ENCODE results near the gene LHFPL4. TPM values are rescaled to one million over a fixed set of nuclear protein-coding genes. Genes with fewer than 3 reads are reported as not detected.

Gene LHFPL4
- total and polyA plus RNA-seq, 8 donors, result 0.35 to 3.9 (median 1.1) TPM

GRCh38 chr3:9514306-9514705 lies 39.3 kb downstream of the LHFPL4 start:
- WGBS, 2 donors, result 37 to 49% methylated on average over 4 of the region's 4 CpGs
- Histone ChIP-seq H3K4me3 (no peak overlapping the region), H3K27ac (no peak overlapping the region), H3K36me3 (no peaks in the 10 kb centered on the region), H3K9me3 (no peaks in the 10 kb centered on the region), H3K27me3 (peaks cover 0 to 11% (median 0%) of the 10 kb centered on the region in 4 donors), H3K4me1 (no peaks in the 10 kb centered on the region)
- no peak for ATAC-seq
- no peak for DNase-seq
- intact Hi-C loops (cut with DNase I), result no loop called here
- TF ChIP-seq, protein P1, sequence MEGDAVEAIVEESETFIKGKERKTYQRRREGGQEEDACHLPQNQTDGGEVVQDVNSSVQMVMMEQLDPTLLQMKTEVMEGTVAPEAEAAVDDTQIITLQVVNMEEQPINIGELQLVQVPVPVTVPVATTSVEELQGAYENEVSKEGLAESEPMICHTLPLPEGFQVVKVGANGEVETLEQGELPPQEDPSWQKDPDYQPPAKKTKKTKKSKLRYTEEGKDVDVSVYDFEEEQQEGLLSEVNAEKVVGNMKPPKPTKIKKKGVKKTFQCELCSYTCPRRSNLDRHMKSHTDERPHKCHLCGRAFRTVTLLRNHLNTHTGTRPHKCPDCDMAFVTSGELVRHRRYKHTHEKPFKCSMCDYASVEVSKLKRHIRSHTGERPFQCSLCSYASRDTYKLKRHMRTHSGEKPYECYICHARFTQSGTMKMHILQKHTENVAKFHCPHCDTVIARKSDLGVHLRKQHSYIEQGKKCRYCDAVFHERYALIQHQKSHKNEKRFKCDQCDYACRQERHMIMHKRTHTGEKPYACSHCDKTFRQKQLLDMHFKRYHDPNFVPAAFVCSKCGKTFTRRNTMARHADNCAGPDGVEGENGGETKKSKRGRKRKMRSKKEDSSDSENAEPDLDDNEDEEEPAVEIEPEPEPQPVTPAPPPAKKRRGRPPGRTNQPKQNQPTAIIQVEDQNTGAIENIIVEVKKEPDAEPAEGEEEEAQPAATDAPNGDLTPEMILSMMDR (IDR thresholded peaks at IDR 0.05), result no peak
- no peak for FAIRE-seq

DNA sequence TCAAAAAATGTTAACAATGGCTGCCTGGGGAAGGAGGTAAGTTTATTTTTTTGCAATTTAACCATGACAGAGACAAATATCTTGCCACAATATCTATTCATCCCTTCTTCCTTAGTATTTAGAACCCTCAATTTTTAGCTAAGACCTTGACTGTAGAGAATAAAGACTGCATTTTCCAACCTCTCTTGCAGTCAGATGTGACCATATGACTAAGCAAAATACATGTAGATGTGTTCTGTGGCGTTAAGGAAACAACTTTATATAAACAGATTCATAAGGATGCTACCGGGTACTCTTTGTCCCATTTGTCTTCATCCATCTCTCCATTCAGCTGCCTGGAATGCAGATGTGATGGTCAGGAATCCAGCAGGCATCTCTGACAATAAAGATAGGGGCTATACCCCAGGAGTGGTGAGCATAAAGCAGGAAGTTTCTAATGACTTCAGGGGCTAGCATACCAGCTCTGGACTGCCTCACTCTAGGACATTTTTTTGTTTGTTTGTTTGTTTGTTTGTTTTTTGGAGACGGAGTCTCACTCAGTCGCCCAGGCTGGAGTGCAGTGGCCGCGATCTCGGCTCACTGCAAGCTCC lies 41.1 kb downstream of the LHFPL4 start:
- DNase-seq (no peak), FAIRE-seq (no peak)

GRCh38 chr3:9508781-9509180 lies 44.8 kb downstream of the LHFPL4 start:
- peaks cover 0 to 13% (median 0%) of the 10 kb centered on the region in 4 donors for H3K27me3 ChIP-seq
- DNase-seq, result no peak
- no peaks in the 10 kb centered on the region for H3K36me3 ChIP-seq
- ATAC-seq, result no peak
- TF ChIP-seq, protein P1 (IDR thresholded peaks at IDR 0.05), result no peak
- intact Hi-C loops (cut with DNase I), result no loop called here
- H3K27ac ChIP-seq, result no peak overlapping the region
- 13 to 19% methylated on average over 16 to 25 of the region's 25 CpGs for WGBS, 2 donors
- no peak overlapping the region for H3K4me3 ChIP-seq
- no peaks in the 10 kb centered on the region for H3K9me3 ChIP-seq
- H3K4me1 ChIP-seq, result no peaks in the 10 kb centered on the region
- FAIRE-seq, result no peak

More for the DNA sequence above, 41.1 kb downstream of the LHFPL4 start:
- no peak for ATAC-seq
- no peaks in the 10 kb centered on the region for H3K4me1 ChIP-seq
- intact Hi-C loops (cut with DNase I), result no loop called here
- no peak overlapping the region for H3K27ac ChIP-seq
- H3K9me3 ChIP-seq, result no peaks in the 10 kb centered on the region
- H3K36me3 ChIP-seq, result no peaks in the 10 kb centered on the region
- TF ChIP-seq, protein P1 (IDR thresholded peaks at IDR 0.05), result no peak
- no peak overlapping the region for H3K4me3 ChIP-seq
- WGBS, 2 donors, result 55 to 60% methylated on average over 7 of the region's 7 CpGs
- peaks cover 0 to 13% (median 0%) of the 10 kb centered on the region in 4 donors for H3K27me3 ChIP-seq

DNA sequence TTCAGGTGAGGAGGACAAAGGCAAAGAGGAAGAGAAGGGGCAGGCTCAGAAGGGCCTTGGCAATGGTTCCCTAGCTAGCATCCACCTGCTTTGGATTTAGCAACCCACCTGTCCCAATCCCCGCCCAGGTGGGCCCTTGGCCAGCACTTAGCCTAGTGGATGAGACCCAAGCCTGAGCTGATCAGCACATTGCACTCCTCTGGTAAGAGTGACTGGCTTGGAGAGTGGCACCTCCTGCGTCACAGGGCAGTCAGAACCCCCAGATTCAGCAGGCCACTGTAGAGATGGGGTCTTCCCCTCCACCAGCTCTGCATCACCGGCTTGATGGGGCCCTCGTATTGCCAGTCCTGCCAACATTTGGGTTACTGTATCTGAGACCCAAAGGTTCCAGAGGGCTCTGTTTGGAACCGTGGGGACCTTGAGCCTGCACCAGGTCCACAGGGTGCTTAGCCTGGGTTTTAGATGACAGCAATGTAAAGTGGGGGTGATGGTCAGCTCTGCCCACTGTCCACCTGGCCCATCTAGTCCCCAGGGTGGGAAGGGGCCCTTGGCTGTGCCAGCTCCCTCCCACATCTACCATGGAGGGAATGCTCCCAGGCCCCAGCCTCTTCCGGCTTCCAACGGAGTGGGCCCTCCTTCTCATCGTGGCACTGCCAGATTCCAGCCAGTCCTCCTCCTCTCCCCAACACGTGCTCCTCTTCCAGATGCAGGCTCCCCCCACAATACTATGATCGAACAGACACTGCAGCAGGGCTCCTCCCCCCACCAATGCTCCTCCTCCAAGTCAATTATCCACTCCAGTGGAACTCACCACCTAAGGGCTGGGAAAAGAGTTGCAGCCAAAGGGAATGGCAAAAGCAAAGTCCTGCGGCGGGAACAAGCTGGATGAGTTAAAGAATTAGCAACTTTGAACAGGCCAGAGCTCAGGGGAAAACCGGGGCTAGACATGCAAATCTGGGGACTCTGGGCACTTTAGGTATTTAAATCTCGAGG lies 45.7 kb downstream of the LHFPL4 start:
- H3K4me1 ChIP-seq, result no peaks in the 10 kb centered on the region
- H3K36me3 ChIP-seq, result no peaks in the 10 kb centered on the region
- FAIRE-seq (no peak), DNase-seq (no peak), ATAC-seq (no peak)
- H3K27ac ChIP-seq, result no peak overlapping the region
- peaks cover 0 to 13% (median 0%) of the 10 kb centered on the region in 4 donors for H3K27me3 ChIP-seq
- 49 to 55% methylated on average over 14 of the region's 14 CpGs for WGBS, 2 donors
- H3K4me3 ChIP-seq, result no peak overlapping the region
- intact Hi-C loops (cut with DNase I), result no loop called here
- TF ChIP-seq, protein P1 (IDR thresholded peaks at IDR 0.05), result no peak
- no peaks in the 10 kb centered on the region for H3K9me3 ChIP-seq
